Lung (tissue), 12 donors: ENCODE measurements around the gene XRCC2. TPM values are rescaled to one million over a fixed set of nuclear protein-coding genes. Genes with fewer than 3 reads are reported as not detected.

Experiments used
- ATAC-seq: fragments of 200-7000 bp; cut with Tn5 transposase; one replicate; pipeline ENCODE4 v1.9.1; 2020; ENCODE audit warnings: moderate number of reproducible peaks; ENCODE audit not compliant: insufficient read depth, low FRiP score
- DNase-seq, 3 donors: peaks; one replicate each; pipeline ENCODE4 v3.0.0-alpha.2; 2013 to 2017
- H3K27ac ChIP-seq, 2 donors: one replicate each; pipeline ENCODE4 v1.5.1; 2013; ENCODE audit warnings: mild to moderate bottlenecking in 2 of 2, moderate library complexity in 2 of 2, control low read depth in 1 of 2, inconsistent platforms in 1 of 2, low read depth in 1 of 2, low read length in 1 of 2
- H3K27me3 ChIP-seq, 3 donors: one replicate each; pipeline ENCODE4 v1.5.1; 2013; ENCODE audit warnings: low read length in 2 of 3; ENCODE audit not compliant: control insufficient read depth in 3 of 3, insufficient read depth in 3 of 3
- H3K36me3 ChIP-seq, 4 donors: one replicate each; pipeline ENCODE4 v1.5.1; 2013; ENCODE audit warnings: low read length in 4 of 4, mild to moderate bottlenecking in 1 of 4, moderate library complexity in 1 of 4; ENCODE audit not compliant: control insufficient read depth in 4 of 4, insufficient read depth in 4 of 4
- H3K4me1 ChIP-seq, 5 donors: one replicate each; pipeline ENCODE4 v1.5.1; 2013; ENCODE audit warnings: low read length in 5 of 5, mild to moderate bottlenecking in 2 of 5, moderate library complexity in 1 of 5; ENCODE audit not compliant: control insufficient read depth in 5 of 5, insufficient read depth in 5 of 5
- H3K4me3 ChIP-seq: one replicate; pipeline ENCODE4 v1.5.1; 2013; ENCODE audit warnings: mild to moderate bottlenecking, control low read depth, moderate library complexity
- H3K9ac ChIP-seq, 2 donors: one replicate each; pipeline ENCODE4 v1.5.1; 2013; ENCODE audit warnings: low read length in 2 of 2, control low read depth in 1 of 2; ENCODE audit not compliant: insufficient read depth in 1 of 2
- H3K9me3 ChIP-seq, 4 donors: one replicate each; pipeline ENCODE4 v1.5.1; 2013; ENCODE audit warnings: low read length in 3 of 4, mild to moderate bottlenecking in 1 of 4, moderate library complexity in 1 of 4; ENCODE audit not compliant: control insufficient read depth in 4 of 4, insufficient read depth in 3 of 4
- CTCF ChIP-seq: IDR thresholded peaks from 2 replicates; pipeline ENCODE4 v1.5.1; 2012; ENCODE audit warnings: mild to moderate bottlenecking; ENCODE audit errors: control extremely low read depth, extremely low read depth
- WGBS, 2 donors: extraction: QIAGEN DNeasy Blood & Tissue Kit; methylation state at CpG; one replicate each; pipeline ENCODE4 v1.1.7; 2013; 5-methylcytosine and 5-hydroxymethylcytosine counted together
- polyA plus RNA-seq, 2 donors: library from polyadenylated mRNA; stranded (reverse); fragments of 200-250 nt; gene quantifications; one replicate each; pipeline ENCODE4 v1.2.1, GENCODE V29; 2013
- total RNA-seq, 2 donors: library from RNA; depleted of rRNA in 1 of 2; stranded (reverse); fragments of >200 nt in 1 of 2; gene quantifications; one replicate each; pipeline ENCODE4 v1.2.1, GENCODE V29; 2014 to 2021
- donor health status: control.
- donor health status: control.
- donor health status: Bipolar disorder and iron deficiency.
- donor health status: healthy.
- donor health status: DM: yes; HTN: yes; CAD: no.

The XRCC2 gene
- total and polyA plus RNA-seq, 4 donors: 0.34 to 2.9 (median 1.0) TPM

GRCh38 chr7:152640829-152641228 is 35.1 kb downstream of the XRCC2 start:
- ATAC-seq: no peak
- Histone ChIP-seq H3K4me3 (no peak overlapping the region), H3K36me3 (no peaks in the 10 kb centered on the region), H3K27me3 (no peaks in the 10 kb centered on the region), H3K9me3 (no peaks in the 10 kb centered on the region), H3K9ac (no peak overlapping the region), H3K27ac (no peak overlapping the region), H3K4me1 (no peaks in the 10 kb centered on the region)
- WGBS, 2 donors: 82 to 86% methylated on average over 6 of the region's 6 CpGs
- TF ChIP-seq CTCF: no peak
- no peak for DNase-seq

GRCh38 chr7:152637920-152638580 is 37.9 kb downstream of the XRCC2 start:
- ATAC-seq: no peak
- Histone ChIP-seq H3K36me3 (no peaks in the 10 kb centered on the region), H3K4me3 (no peak overlapping the region), H3K9ac (no peak overlapping the region), H3K4me1 (no peaks in the 10 kb centered on the region), H3K9me3 (no peaks in the 10 kb centered on the region), H3K27me3 (no peaks in the 10 kb centered on the region), H3K27ac (no peak overlapping the region)
- WGBS, 2 donors: 79 to 86% methylated on average over 7 of the region's 7 CpGs
- DNase-seq: no peak
- TF ChIP-seq CTCF: no peak

GRCh38 chr7:152637161-152637560 is 38.8 kb downstream of the XRCC2 start:
- no peaks in the 10 kb centered on the region for H3K36me3 ChIP-seq
- TF ChIP-seq CTCF: no peak
- H3K9me3 ChIP-seq: no peaks in the 10 kb centered on the region
- no peak for ATAC-seq
- H3K27me3 ChIP-seq: no peaks in the 10 kb centered on the region
- no peak overlapping the region for H3K4me3 ChIP-seq
- no peak overlapping the region for H3K27ac ChIP-seq
- no peaks in the 10 kb centered on the region for H3K4me1 ChIP-seq
- DNase-seq: no peak
- no peak overlapping the region for H3K9ac ChIP-seq
- WGBS, 2 donors: 76 to 86% methylated on average over 1 of the region's 1 CpG

- Histone ChIP-seq H3K27ac (no peak overlapping the region), H3K4me1 (no peaks in the 10 kb centered on the region), H3K9me3 (no peaks in the 10 kb centered on the region), H3K27me3 (no peaks in the 10 kb centered on the region), H3K4me3 (no peak overlapping the region), H3K9ac (no peak overlapping the region), H3K36me3 (no peaks in the 10 kb centered on the region)
- ATAC-seq: no peak
- WGBS, 2 donors: 81 to 85% methylated on average over 6 of the region's 6 CpGs
- DNase-seq: peak in 2 of 3 donors; percentile 15 to 30
- no peak for TF ChIP-seq CTCF
Measured at GRCh38 chr7:152636441-152636840, 39.5 kb downstream of the XRCC2 start.
